ENCODE data around the gene SUSD4. TPM values are rescaled to one million over a fixed set of nuclear protein-coding genes. Genes with fewer than 3 reads are reported as not detected.
A peak's percentile ranks its signal among the peaks of the same experiment; 100 is the strongest.
"Not testable (repeated sequence)": the region's sequence is repeated elsewhere in the genome, so short reads cannot be mapped to it uniquely, and the experiment has no call there.

The SUSD4 gene
- total RNA-seq, 2 donors from 2014 or later, result 0.58 to 1.1 TPM

DNA sequence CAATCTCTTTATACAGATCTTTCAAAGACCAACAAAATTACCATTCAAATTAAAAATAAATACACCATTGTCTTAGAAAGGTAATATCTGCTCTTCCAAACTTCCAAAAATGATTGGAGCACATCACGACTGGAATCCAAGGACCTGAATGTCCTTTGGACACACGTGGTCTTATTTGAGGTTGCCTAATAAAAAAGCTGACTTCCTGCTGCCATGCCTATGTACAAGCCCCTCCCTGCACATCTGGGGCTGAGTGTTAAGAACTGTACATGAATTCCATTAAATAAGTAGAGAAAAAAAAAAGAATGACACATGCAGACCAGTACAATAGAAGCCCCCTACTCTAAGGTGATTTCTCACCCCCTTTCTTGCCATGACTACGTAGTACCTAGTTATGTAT lies 73.6 kb downstream of the SUSD4 start:
- no peaks in the 10 kb centered on the region for H3K27me3 Mint-ChIP-seq (ENCODE audit: low read depth)
- no peak for ATAC-seq (replicated peaks in 1 of 2)
- H3K4me3 Mint-ChIP-seq, result no peak overlapping the region
- peaks cover 0 to 3% of the 10 kb centered on the region in 2 donors for H3K9me3 Mint-ChIP-seq
- H3K27ac Mint-ChIP-seq, result no peak overlapping the region
- H3K36me3 Mint-ChIP-seq (ENCODE audit: insufficient read depth in 2 of 2), result no peaks in the 10 kb centered on the region
- no peak for DNase-seq
- no peaks in the 10 kb centered on the region for H3K4me1 Mint-ChIP-seq (ENCODE audit: low read depth)

DNA sequence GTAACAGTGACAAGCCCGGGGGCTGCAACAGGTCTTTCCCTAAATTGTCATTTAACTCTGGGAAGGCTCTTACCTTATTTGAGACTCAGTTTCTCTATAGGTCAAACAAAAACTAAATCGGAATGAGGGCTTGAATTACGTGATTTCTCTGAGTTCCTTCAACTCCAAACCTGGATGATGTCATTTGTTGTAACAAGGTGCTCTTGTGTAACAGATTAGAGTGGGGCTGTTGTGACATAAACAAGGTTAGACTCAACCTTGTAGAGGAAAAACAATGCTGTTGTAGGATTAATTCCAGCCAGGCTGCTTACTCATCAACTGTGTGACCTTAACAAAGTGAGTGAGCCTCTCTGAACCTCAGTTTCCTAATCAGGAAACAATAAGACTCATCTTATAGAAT lies 74.4 kb downstream of the SUSD4 start:
- Mint-ChIP-seq H3K27ac (no peak overlapping the region), H3K36me3 (ENCODE audit: insufficient read depth in 2 of 2) (no peaks in the 10 kb centered on the region), H3K4me3 (no peak overlapping the region), H3K27me3 (ENCODE audit: low read depth) (no peaks in the 10 kb centered on the region), H3K9me3 (peaks cover 0 to 3% of the 10 kb centered on the region in 2 donors), H3K4me1 (ENCODE audit: low read depth) (no peaks in the 10 kb centered on the region)
- no peak for ATAC-seq (replicated peaks in 1 of 2)
- DNase-seq, result no peak

GRCh38 chr1:223288826-223289225 lies 75.2 kb downstream of the SUSD4 start:
- DNase-seq (no peak), ATAC-seq (replicated peaks in 1 of 2) (no peak)
- Mint-ChIP-seq H3K4me3 (no peak overlapping the region), H3K36me3 (ENCODE audit: insufficient read depth in 2 of 2) (no peaks in the 10 kb centered on the region), H3K27ac (no peak overlapping the region), H3K9me3 (peaks cover 0 to 3% of the 10 kb centered on the region in 2 donors), H3K27me3 (ENCODE audit: low read depth) (no peaks in the 10 kb centered on the region), H3K4me1 (ENCODE audit: low read depth) (no peaks in the 10 kb centered on the region)

GRCh38 chr1:223285452-223285851 lies 78.5 kb downstream of the SUSD4 start:
- ATAC-seq (replicated peaks in 1 of 2), result no peak
- H3K27ac Mint-ChIP-seq, result no peak overlapping the region

DNA sequence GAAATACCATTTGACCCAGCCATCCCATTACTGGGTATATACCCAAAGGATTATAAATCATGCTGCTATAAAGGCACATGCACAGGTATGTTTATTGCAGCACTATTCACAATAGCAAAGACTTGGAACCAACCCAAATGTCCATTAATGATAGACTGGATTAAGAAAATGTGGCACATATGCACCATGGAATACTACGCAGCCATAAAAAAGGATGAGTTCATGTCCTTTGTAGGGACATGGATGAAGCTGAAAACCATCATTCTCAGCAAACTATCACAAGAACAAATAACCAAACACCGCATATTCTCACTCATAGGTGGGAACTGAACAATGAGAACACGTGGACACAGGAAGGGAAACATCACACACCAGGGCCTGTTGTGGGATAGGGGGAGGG lies 80.3 kb downstream of the SUSD4 start:
- H3K36me3 Mint-ChIP-seq (ENCODE audit: insufficient read depth in 2 of 2); H3K4me3 Mint-ChIP-seq; H3K27me3 Mint-ChIP-seq (ENCODE audit: low read depth); H3K27ac Mint-ChIP-seq; ATAC-seq (replicated peaks in 1 of 2); H3K4me1 Mint-ChIP-seq (ENCODE audit: low read depth); DNase-seq; H3K9me3 Mint-ChIP-seq: not testable (repeated sequence)

More at GRCh38 chr1:223285452-223285851, 78.5 kb downstream of the SUSD4 start:
- Mint-ChIP-seq H3K27me3 (ENCODE audit: low read depth) (no peaks in the 10 kb centered on the region), H3K4me3 (no peak overlapping the region), H3K9me3 (peaks cover 0 to 3% of the 10 kb centered on the region in 2 donors), H3K36me3 (ENCODE audit: insufficient read depth in 2 of 2) (no peaks in the 10 kb centered on the region), H3K4me1 (ENCODE audit: low read depth) (no peaks in the 10 kb centered on the region)
- DNase-seq, result no peak

GRCh38 chr1:223278311-223278710 lies 85.7 kb downstream of the SUSD4 start:
- not testable (repeated sequence) for H3K36me3 Mint-ChIP-seq (ENCODE audit: insufficient read depth in 2 of 2); H3K27me3 Mint-ChIP-seq (ENCODE audit: low read depth); DNase-seq; H3K4me3 Mint-ChIP-seq; ATAC-seq (replicated peaks in 1 of 2); H3K27ac Mint-ChIP-seq; H3K9me3 Mint-ChIP-seq
- peaks cover 13% of the 10 kb centered on the region for H3K4me1 Mint-ChIP-seq (ENCODE audit: low read depth)

DNA sequence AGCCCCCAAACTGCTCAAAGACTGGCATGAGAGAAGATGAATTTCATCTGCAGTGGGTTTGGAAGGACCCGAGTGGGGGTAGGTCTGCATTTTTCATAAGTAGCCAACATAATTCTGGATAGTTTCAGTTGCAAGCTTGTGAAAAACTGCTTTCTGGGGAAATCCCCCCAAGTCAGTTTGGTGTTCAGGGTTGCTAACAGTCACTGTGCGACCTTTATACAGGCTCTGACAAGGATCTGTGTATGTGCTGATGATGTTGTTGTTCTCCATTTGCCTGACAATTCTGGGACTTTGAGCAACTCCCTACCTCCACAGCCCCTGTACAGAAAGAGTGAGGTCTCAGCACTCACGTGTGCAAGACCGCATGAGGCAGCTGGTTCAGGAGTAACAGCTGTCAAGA lies 87.9 kb downstream of the SUSD4 start:
- Mint-ChIP-seq H3K27ac (no peak overlapping the region), H3K27me3 (ENCODE audit: low read depth) (no peaks in the 10 kb centered on the region), H3K9me3 (no peaks in the 10 kb centered on the region), H3K4me1 (ENCODE audit: low read depth) (peaks cover 13% of the 10 kb centered on the region), H3K4me3 (no peak overlapping the region), H3K36me3 (ENCODE audit: insufficient read depth in 2 of 2) (peaks cover 0 to 1% of the 10 kb centered on the region in 2 donors)
- ATAC-seq (replicated peaks in 1 of 2) (peak; percentile 44 to 64), DNase-seq (peak in 1 of 2 donors; percentile 3)

- H3K36me3 Mint-ChIP-seq (ENCODE audit: insufficient read depth in 2 of 2), result no peaks in the 10 kb centered on the region
- peaks cover 13% of the 10 kb centered on the region for H3K4me1 Mint-ChIP-seq (ENCODE audit: low read depth)
- DNase-seq, result no peak
- no peak overlapping the region for H3K4me3 Mint-ChIP-seq
- no peaks in the 10 kb centered on the region for H3K9me3 Mint-ChIP-seq
- H3K27ac Mint-ChIP-seq, result no peak overlapping the region
- ATAC-seq (replicated peaks in 1 of 2), result no peak
- no peaks in the 10 kb centered on the region for H3K27me3 Mint-ChIP-seq (ENCODE audit: low read depth)
Measured at GRCh38 chr1:223273511-223273910, 90.5 kb downstream of the SUSD4 start.

DNA sequence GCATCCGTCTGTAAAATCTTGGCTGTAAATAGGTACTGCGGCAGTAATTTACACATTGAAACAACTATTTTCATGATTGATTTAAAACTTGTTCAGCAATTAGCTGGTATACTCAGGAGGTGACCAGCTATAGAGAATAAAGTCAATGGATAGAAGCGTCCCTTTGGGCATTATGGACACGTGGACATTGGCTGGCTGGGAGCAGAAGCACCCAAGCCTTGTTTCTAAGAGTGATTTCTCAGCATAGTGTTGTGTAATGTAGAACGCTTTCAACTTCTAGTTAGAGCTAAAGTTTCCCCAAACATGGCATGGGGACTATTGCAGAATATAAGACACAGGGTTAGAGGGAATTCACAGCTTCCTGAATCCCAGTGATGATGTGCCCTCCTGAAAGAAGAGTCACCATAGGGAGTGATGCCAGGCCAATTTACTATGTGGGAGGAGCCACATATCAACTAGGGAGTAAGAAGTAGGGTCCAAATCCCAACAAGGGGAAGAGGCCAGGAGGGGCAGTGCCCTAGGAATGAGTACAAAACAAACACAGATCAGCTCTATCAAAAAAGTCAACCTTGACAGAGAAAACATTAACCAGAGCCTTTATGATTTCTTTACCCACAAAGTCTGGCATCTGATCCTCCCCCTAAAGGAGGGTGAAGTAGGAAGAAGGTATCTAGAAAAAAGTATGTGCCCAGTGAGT lies 92.7 kb downstream of the SUSD4 start:
- ATAC-seq (replicated peaks in 1 of 2) (no peak), DNase-seq (no peak)
- Mint-ChIP-seq H3K36me3 (ENCODE audit: insufficient read depth in 2 of 2) (no peaks in the 10 kb centered on the region), H3K4me1 (ENCODE audit: low read depth) (peaks cover 17% of the 10 kb centered on the region), H3K27ac (no peak overlapping the region), H3K4me3 (no peak overlapping the region), H3K27me3 (ENCODE audit: low read depth) (no peaks in the 10 kb centered on the region), H3K9me3 (no peaks in the 10 kb centered on the region)

DNA sequence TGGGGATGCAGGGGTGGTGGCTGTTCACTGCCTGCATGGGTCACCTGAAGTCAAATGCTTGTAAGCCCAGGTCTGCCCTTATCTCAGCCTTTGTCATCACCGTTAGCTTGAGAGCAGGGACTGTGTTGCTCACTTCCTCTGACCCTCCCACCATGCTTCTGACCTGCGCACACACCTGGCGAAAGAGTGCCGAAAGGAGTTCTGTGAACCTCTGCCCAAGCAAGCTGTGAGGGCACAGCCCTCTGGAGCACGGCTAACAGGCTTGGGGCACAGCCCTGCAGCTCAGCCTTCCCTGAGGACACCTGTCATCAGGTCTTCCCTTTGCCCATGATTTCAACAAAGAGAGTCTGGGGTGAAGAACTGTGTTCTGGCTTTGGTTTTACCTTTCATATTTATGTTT lies 93.8 kb downstream of the SUSD4 start:
- Mint-ChIP-seq H3K4me3 (no peak overlapping the region), H3K9me3 (no peaks in the 10 kb centered on the region), H3K36me3 (ENCODE audit: insufficient read depth in 2 of 2) (no peaks in the 10 kb centered on the region), H3K27me3 (ENCODE audit: low read depth) (no peaks in the 10 kb centered on the region), H3K27ac (no peak overlapping the region), H3K4me1 (ENCODE audit: low read depth) (peaks cover 12% of the 10 kb centered on the region)
- ATAC-seq (replicated peaks in 1 of 2), result no peak
- DNase-seq, result no peak

DNA sequence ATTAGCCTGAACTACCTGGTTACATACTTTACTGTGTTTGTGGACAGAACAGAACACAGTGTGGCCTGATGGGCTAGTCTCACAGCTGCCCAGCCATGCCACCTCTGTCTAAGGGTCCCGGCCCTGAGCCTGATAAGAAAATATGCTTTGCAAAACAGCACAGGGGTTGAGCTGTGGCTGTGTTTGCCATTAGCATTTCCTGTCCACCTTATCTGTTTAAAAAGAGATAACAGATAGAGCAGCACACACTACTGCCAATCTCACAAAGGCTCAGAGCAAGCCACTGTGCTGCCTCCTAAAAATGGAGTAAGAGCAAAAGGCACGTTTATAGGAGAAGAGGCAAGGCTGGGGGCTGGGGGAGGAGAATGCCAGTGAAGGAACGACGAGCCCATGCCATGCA lies 95.0 kb downstream of the SUSD4 start:
- Mint-ChIP-seq H3K4me1 (ENCODE audit: low read depth) (peaks cover 12% of the 10 kb centered on the region), H3K27me3 (ENCODE audit: low read depth) (no peaks in the 10 kb centered on the region), H3K9me3 (no peaks in the 10 kb centered on the region), H3K36me3 (ENCODE audit: insufficient read depth in 2 of 2) (no peaks in the 10 kb centered on the region), H3K27ac (no peak overlapping the region), H3K4me3 (no peak overlapping the region)
- ATAC-seq (replicated peaks in 1 of 2) (no peak), DNase-seq (no peak)

DNA sequence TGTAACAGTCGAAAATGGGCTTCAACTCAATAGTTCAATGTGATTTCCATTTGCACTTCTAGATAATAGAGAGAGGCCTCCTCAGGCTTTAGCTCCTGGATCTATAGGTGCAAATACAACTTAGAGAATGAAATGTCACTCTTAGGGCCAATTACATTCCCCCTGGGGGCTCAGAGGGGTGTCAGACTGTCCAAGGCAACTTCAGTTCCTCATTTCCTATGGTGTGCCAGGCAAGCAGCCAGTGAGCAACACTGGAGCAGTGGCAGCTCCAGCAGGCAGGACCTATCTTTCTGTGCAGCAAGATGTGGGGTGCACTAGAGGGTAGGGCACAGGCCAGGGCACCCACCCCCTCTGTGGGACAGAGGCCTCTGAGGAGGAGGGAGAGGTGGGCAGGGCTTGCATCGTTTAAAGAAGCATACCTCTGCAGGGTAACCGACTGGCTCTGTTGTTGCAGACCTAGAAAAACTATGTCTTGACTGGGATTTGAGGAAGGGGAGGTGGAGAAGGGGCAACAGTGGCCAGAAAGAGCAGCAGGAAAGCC lies 97.3 kb downstream of the SUSD4 start:
- DNase-seq (no peak), ATAC-seq (replicated peaks in 1 of 2) (no peak)
- H3K9me3 Mint-ChIP-seq, result no peaks in the 10 kb centered on the region
- H3K4me1 Mint-ChIP-seq (ENCODE audit: low read depth), result peaks cover 12% of the 10 kb centered on the region
- H3K36me3 Mint-ChIP-seq (ENCODE audit: insufficient read depth in 2 of 2), result no peaks in the 10 kb centered on the region
- no peak overlapping the region for H3K27ac Mint-ChIP-seq
- no peak overlapping the region for H3K4me3 Mint-ChIP-seq
- H3K27me3 Mint-ChIP-seq (ENCODE audit: low read depth), result no peaks in the 10 kb centered on the region

DNA sequence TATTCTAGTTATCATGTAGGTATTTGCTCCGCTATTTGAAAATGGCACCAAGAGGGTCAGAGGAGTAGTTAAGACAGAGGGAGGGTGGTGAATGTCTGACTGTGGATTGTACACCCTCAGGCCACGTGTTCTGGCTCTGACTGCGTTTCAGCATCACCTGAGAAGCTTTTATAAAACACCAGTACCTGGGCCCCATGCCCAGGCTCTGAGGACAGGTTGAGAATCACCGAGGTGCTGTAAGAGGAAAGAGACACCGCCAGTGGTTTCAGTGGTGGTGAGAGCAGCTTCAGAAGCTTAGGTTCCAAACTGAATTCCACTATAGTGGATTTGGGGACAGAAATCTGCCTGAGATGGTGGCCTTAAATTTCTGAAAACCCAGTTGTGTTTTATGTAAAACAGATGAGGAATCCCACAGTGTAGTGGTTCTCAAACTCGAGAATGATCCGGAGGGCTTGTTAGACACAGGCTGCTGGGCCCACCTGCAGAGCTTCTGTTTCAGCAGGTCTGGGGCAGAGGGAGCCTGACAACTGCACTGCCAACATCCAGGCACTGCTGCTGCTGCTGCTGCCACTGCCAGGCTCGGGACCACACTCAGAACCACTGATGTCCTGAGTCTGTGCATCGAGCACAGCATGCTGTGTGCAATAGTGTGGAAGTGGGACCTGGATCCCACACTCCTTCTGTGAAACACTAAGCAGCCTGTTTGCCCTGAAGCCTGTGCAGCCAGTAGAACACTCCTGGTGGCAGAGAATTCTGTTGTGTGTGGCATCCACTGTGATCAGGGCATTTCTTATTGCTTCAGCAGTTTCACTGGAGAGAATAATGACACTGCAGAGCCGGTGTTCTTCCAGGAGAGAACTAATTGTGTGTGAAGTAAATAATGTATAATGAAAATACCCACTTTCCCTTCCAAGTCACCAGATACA lies 98.7 kb downstream of the SUSD4 start:
- ATAC-seq (replicated peaks in 1 of 2), result no peak
- DNase-seq, result no peak
- Mint-ChIP-seq H3K4me1 (ENCODE audit: low read depth) (peaks cover 12% of the 10 kb centered on the region), H3K27ac (no peak overlapping the region), H3K27me3 (ENCODE audit: low read depth) (no peaks in the 10 kb centered on the region), H3K9me3 (no peaks in the 10 kb centered on the region), H3K36me3 (ENCODE audit: insufficient read depth in 2 of 2) (no peaks in the 10 kb centered on the region), H3K4me3 (no peak overlapping the region)
